Measurements from ENCODE around the gene WFIKKN2. TPM values are rescaled to one million over a fixed set of nuclear protein-coding genes. Genes with fewer than 3 reads are reported as not detected.

WFIKKN2 gene
- polyA plus RNA-seq, 1 donor (not counting 4 experiments of a cell fraction or from before 2014, with no cell fraction given): not detected

DNA sequence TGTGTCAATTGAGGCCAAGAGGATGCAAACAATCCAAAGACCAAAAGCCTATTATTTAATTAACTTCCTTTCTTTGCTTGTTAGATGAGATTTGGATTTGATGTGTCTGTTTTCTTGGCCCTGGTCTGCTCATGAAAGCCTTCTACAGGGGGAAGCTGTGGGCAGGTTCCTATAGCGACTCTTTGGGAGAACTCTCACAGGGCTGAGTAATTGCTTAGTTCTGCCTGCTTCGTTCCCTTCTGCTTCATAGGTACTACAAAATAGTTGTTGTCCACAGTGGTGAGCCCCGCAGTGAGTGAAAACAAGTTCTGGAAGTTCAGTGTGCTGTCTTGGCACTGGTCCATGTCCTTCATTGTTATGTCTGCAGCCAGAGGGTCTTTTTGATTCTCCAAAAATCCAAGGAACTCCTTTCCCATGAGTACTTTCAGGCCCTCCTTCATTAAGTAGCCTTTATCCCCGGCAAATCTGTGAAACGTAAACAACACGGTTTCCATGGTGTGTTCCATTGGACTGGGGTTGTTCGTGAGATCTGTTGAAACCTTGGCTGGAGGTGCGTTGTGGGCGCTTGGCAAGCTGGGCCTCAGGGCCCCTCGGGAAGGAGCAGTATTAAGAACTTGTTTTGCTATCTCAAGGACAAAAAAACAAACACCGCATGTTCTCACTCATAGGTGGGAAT lies 38.1 kb upstream of the WFIKKN2 start:
- Histone ChIP-seq H2AFZ (ENCODE audit: control insufficient read depth, low read length) (peak overlapping the region; percentile 78), H3K9me3 (ENCODE audit: control insufficient read depth, low read depth, low read length) (no peaks in the 10 kb centered on the region), H3K27ac (ENCODE audit: control insufficient read depth, insufficient read depth, low read length) (no peak overlapping the region), H3K9ac (ENCODE audit: control insufficient read depth, extremely low read depth, insufficient read depth, low read length) (no peak overlapping the region), H3K9me1 (ENCODE audit: control insufficient read depth, extremely low read depth, insufficient read depth, low read length) (peaks cover 3% of the 10 kb centered on the region), H3K36me3 (ENCODE audit: control insufficient read depth in 2 of 2, extremely low read depth in 1 of 2, insufficient read depth in 2 of 2, low read length in 2 of 2) (no peaks in the 10 kb centered on the region), H3K4me1 (ENCODE audit: control insufficient read depth, extremely low read depth, insufficient read depth, low read length) (peaks cover 38% of the 10 kb centered on the region), H4K20me1 (ENCODE audit: control insufficient read depth, extremely low read depth, insufficient read depth, low read length) (no peaks in the 10 kb centered on the region), H3K79me2 (ENCODE audit: control insufficient read depth, insufficient read depth, low read length) (no peaks in the 10 kb centered on the region), H3K27me3 (ENCODE audit: control insufficient read depth, extremely low read depth, insufficient read depth, low read length) (no peaks in the 10 kb centered on the region), H3K4me2 (ENCODE audit: control insufficient read depth, extremely low read depth, insufficient read depth, low read depth, low read length) (no peak overlapping the region), H3K4me3 (ENCODE audit: control insufficient read depth in 2 of 3, extremely low read depth in 1 of 3, insufficient read depth in 2 of 3, low read depth in 1 of 3, low read length in 3 of 3) (no peak overlapping the region)
- FAIRE-seq (no peak), DNase-seq (ENCODE audit: low read depth, low spot score) (no peak)
- TF ChIP-seq EZH2 (IDR thresholded peaks at IDR 0.05; ENCODE audit: low read length): no peak
- TF ChIP-seq, protein P1, sequence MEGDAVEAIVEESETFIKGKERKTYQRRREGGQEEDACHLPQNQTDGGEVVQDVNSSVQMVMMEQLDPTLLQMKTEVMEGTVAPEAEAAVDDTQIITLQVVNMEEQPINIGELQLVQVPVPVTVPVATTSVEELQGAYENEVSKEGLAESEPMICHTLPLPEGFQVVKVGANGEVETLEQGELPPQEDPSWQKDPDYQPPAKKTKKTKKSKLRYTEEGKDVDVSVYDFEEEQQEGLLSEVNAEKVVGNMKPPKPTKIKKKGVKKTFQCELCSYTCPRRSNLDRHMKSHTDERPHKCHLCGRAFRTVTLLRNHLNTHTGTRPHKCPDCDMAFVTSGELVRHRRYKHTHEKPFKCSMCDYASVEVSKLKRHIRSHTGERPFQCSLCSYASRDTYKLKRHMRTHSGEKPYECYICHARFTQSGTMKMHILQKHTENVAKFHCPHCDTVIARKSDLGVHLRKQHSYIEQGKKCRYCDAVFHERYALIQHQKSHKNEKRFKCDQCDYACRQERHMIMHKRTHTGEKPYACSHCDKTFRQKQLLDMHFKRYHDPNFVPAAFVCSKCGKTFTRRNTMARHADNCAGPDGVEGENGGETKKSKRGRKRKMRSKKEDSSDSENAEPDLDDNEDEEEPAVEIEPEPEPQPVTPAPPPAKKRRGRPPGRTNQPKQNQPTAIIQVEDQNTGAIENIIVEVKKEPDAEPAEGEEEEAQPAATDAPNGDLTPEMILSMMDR (optimal IDR thresholded peaks at IDR 0.05 in 1 of 3, IDR thresholded peaks at IDR 0.05 in 1 of 3, conservative IDR thresholded peaks at IDR 0.05 in 1 of 3; ENCODE audit: extremely low read depth in 1 of 3, insufficient read depth in 2 of 3, low read length in 3 of 3): no peak
- dilution Hi-C loops (cut with MboI; ENCODE audit: extremely low pct_ligation_motif_present, low sequenced_read_pairs): no loop called here

DNA sequence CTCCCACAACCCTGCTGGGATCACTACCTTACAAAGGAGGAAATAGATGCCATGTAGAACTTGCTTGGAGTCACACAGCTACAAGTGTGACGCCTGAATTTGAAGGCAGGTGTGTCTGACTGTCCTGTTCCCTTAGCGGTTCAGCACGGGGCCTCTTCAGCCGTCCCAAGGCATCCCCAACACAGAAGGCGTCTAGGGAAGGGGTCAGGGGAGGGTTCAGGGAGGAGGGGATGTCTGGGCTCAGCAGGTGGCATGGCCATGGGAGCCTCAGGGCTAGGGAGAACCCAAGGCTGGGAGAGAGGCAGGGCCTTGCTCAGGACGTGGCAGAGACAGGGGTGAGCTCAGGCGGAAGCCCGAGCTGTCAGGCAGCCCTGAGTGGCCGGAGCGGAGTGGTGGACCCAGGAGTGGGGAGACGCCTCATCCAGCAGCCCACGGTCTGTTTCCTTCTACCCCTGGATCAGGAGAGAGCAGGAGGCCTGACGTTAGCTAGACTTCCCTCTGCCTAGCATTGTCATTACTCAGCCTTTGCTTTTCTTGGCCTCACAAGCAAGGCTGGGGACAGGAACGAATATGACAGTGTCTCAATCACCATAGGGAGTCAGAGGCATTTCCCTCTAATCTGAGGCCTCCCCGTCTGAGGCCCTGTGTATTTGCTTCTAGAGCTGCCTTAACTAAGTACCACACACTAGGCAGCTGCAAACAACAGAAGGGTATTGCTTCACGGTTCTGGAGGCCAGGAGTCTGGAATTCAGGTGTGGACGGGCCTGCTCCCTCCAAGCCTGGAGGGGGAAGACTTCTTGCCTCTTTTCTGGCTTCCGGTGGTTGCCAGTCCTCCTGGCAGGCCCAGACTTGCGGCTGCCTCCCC lies 36.7 kb upstream of the WFIKKN2 start:
- Histone ChIP-seq H3K9me3 (ENCODE audit: control insufficient read depth, low read depth, low read length) (no peaks in the 10 kb centered on the region), H3K79me2 (ENCODE audit: control insufficient read depth, insufficient read depth, low read length) (no peaks in the 10 kb centered on the region), H3K9ac (ENCODE audit: control insufficient read depth, extremely low read depth, insufficient read depth, low read length) (peak overlapping the region; percentile 26), H4K20me1 (ENCODE audit: control insufficient read depth, extremely low read depth, insufficient read depth, low read length) (no peaks in the 10 kb centered on the region), H3K4me2 (ENCODE audit: control insufficient read depth, extremely low read depth, insufficient read depth, low read depth, low read length) (peak overlapping the region; percentile 58), H3K36me3 (ENCODE audit: control insufficient read depth in 2 of 2, extremely low read depth in 1 of 2, insufficient read depth in 2 of 2, low read length in 2 of 2) (no peaks in the 10 kb centered on the region), H3K27me3 (ENCODE audit: control insufficient read depth, extremely low read depth, insufficient read depth, low read length) (no peaks in the 10 kb centered on the region), H3K9me1 (ENCODE audit: control insufficient read depth, extremely low read depth, insufficient read depth, low read length) (peaks cover 3% of the 10 kb centered on the region), H3K4me1 (ENCODE audit: control insufficient read depth, extremely low read depth, insufficient read depth, low read length) (peaks cover 47% of the 10 kb centered on the region), H3K27ac (ENCODE audit: control insufficient read depth, insufficient read depth, low read length) (peak overlapping the region; percentile 67), H2AFZ (ENCODE audit: control insufficient read depth, low read length) (peak overlapping the region; percentile 41), H3K4me3 (ENCODE audit: control insufficient read depth in 2 of 3, extremely low read depth in 1 of 3, insufficient read depth in 2 of 3, low read depth in 1 of 3, low read length in 3 of 3) (peak overlapping the region in 1 of 3 experiments; percentile 9)
- FAIRE-seq: peak; percentile 95
- peak; percentile 74 for DNase-seq (ENCODE audit: low read depth, low spot score)
- TF ChIP-seq, protein P1 (optimal IDR thresholded peaks at IDR 0.05 in 1 of 3, IDR thresholded peaks at IDR 0.05 in 1 of 3, conservative IDR thresholded peaks at IDR 0.05 in 1 of 3; ENCODE audit: extremely low read depth in 1 of 3, insufficient read depth in 2 of 3, low read length in 3 of 3): no peak
- TF ChIP-seq EZH2 (IDR thresholded peaks at IDR 0.05; ENCODE audit: low read length): no peak
- dilution Hi-C loops (cut with MboI; ENCODE audit: extremely low pct_ligation_motif_present, low sequenced_read_pairs): no loop called here

Measured in keratinocyte (primary cell).